HepG2 (cell line): ENCODE results near the gene RETN. TPM values are rescaled to one million over a fixed set of nuclear protein-coding genes. Genes with fewer than 3 reads are reported as not detected.
A peak's percentile ranks its signal among the peaks of the same experiment; 100 is the strongest.

Experiments
- ATRX ChIP-seq: sonication (generic); formaldehyde crosslinking; IDR thresholded peaks from 2 replicates; pipeline ENCODE4 v1.4.0; 2020; ENCODE audit warnings: missing genetic modification reagents, borderline replicate concordance
- CBX2 ChIP-seq, 2 experiments: fragments of 200-600 bp in 1 of 2; sonication (generic); formaldehyde crosslinking in 1 of 2; IDR thresholded peaks; 2 replicates each; pipeline versions ENCODE4 v1.7.0 to v1.8.1; 2018 to 2022; ENCODE audit warnings: low read depth in 2 of 2, low read length in 1 of 2, mild to moderate bottlenecking in 1 of 2, missing genetic modification reagents in 1 of 2
- FOXK2 ChIP-seq: fragments of 450-650 bp; IDR thresholded peaks from 2 replicates; pipeline ENCODE4 v1.6.1; 2016
- KDM1A ChIP-seq: IDR thresholded peaks from 2 replicates; pipeline ENCODE4 v1.6.1; 2016; ENCODE audit warnings: missing compliant biosample characterization
- MAFG ChIP-seq: sonication (generic); formaldehyde crosslinking; IDR thresholded peaks from 2 replicates; pipeline ENCODE4 v1.5.1; 2020; ENCODE audit warnings: mild to moderate bottlenecking, missing genetic modification reagents
- MYPOP ChIP-seq: sonication (generic); formaldehyde crosslinking; IDR thresholded peaks from 2 replicates; pipeline ENCODE4 v1.8.1; 2023; ENCODE audit warnings: mild to moderate bottlenecking, moderate library complexity, missing genetic modification reagents
- NFIB ChIP-seq: sonication (generic); formaldehyde crosslinking; IDR thresholded peaks from 2 replicates; pipeline ENCODE4 v1.9.0; 2021; ENCODE audit warnings: missing genetic modification reagents, mild to moderate bottlenecking, borderline replicate concordance
- SALL1 ChIP-seq: sonication (generic); formaldehyde crosslinking; IDR thresholded peaks from 2 replicates; pipeline ENCODE4 v1.8.0; 2022; ENCODE audit warnings: mild to moderate bottlenecking, missing genetic modification reagents
- SMAD9 ChIP-seq: sonication (generic); formaldehyde crosslinking; IDR thresholded peaks from 2 replicates; pipeline ENCODE4 v1.5.1; 2020; ENCODE audit warnings: mild to moderate bottlenecking, missing genetic modification reagents
- ZKSCAN1 ChIP-seq: fragments of 150-350 bp; IDR thresholded peaks from 2 replicates; pipeline ENCODE4 v1.6.1; 2014; ENCODE audit warnings: low read length
- ZMYM4 ChIP-seq: sonication (generic); formaldehyde crosslinking; IDR thresholded peaks from 2 replicates; pipeline ENCODE4 v1.8.1; 2023; ENCODE audit warnings: mild to moderate bottlenecking, missing genetic modification reagents
- ZNF329 ChIP-seq: sonication (generic); formaldehyde crosslinking; IDR thresholded peaks from 2 replicates; pipeline ENCODE4 v1.9.0; 2021; ENCODE audit warnings: low read depth, mild to moderate bottlenecking, missing genetic modification reagents
- ZNF33A ChIP-seq: sonication (generic); formaldehyde crosslinking; IDR thresholded peaks from 2 replicates; pipeline ENCODE4 v1.5.1; 2020; ENCODE audit warnings: missing genetic modification reagents, mild to moderate bottlenecking, moderate library complexity, borderline replicate concordance
- ZNF460 ChIP-seq: sonication (generic); formaldehyde crosslinking; IDR thresholded peaks from 2 replicates; pipeline ENCODE4 v1.5.1; 2020; ENCODE audit warnings: missing genetic modification reagents, mild to moderate bottlenecking, borderline replicate concordance
- ZNF501 ChIP-seq: sonication (generic); formaldehyde crosslinking; IDR thresholded peaks from 2 replicates; pipeline ENCODE4 v1.5.1; 2020; ENCODE audit warnings: mild to moderate bottlenecking, moderate library complexity, missing genetic modification reagents
- ZNF546 ChIP-seq: sonication (generic); formaldehyde crosslinking; conservative IDR thresholded peaks from 2 replicates; pipeline ENCODE4 v1.8.1; 2023; ENCODE audit warnings: mild to moderate bottlenecking, missing genetic modification reagents
- polyA plus RNA-seq, 8 experiments: library from polyadenylated mRNA; depleted of rRNA in 3 of 8; stranded (reverse) in 7 of 8; unstranded in 1 of 8; fragments of >200 nt; fragmentation: Illumina TruSeq in 4 of 8; extraction: Trizol in 4 of 8; gene quantifications; 2 replicates each; pipeline versions ENCODE4 v1.2.1 to v1.2.3, GENCODE V29; 2011 to 2016; ENCODE audit warnings: low read depth in 4 of 8, missing spikeins in 1 of 8, mixed read lengths in 1 of 8; ENCODE audit not compliant: insufficient read depth in 1 of 8
- total RNA-seq, 5 experiments: library from RNA; depleted of rRNA; stranded (reverse); fragments of >200 nt; fragmentation: Illumina TruSeq; extraction: Trizol; gene quantifications; 2 replicates each; pipeline ENCODE4 v1.2.3, GENCODE V29; 2016; ENCODE audit warnings: low read depth in 1 of 5
- TF ChIP-seq, protein P1 (sequence below): IDR thresholded peaks from 2 replicates; pipeline ENCODE4 v1.6.1; 2012; ENCODE audit warnings: low read depth, low read length, improper control_type of control experiment
- TF ChIP-seq, protein P2 (sequence below): sonication (generic); formaldehyde crosslinking; IDR thresholded peaks from 2 replicates; pipeline ENCODE4 v1.8.0; 2022; ENCODE audit warnings: missing genetic modification reagents, low read depth, mild to moderate bottlenecking, borderline replicate concordance
- TF ChIP-seq, protein P3 (sequence below): sonication (generic); formaldehyde crosslinking; IDR thresholded peaks from 2 replicates; pipeline ENCODE4 v1.4.0; 2020; ENCODE audit warnings: missing genetic modification reagents, borderline replicate concordance
- TF ChIP-seq, protein P4 (sequence below): sonication (generic); formaldehyde crosslinking; IDR thresholded peaks from 2 replicates; pipeline ENCODE4 v1.4.0; 2020; ENCODE audit warnings: missing genetic modification reagents

Gene RETN
- total and polyA plus RNA-seq, 2 of the 13 experiments (the other 11 are each of a cell fraction or from before 2014, with no cell fraction given), result not detected

GRCh38 chr19:7652061-7652641, 16.7 kb upstream of the RETN start (continued):
- TF ChIP-seq NFIB (CRISPR knock-in tag) (no peak), ZNF329 (CRISPR knock-in tag) (no peak), CBX2 (IDR thresholded peaks at IDR 0.05; ENCODE audit: low read depth, low read length) (no peak), CBX2 (CRISPR knock-in tag; IDR thresholded peaks at IDR 0.05; ENCODE audit: low read depth) (no peak), ZMYM4 (CRISPR knock-in tag) (peak; percentile 67), ZNF546 (no peak), SMAD9 (no peak), ATRX (CRISPR knock-in tag) (no peak), SALL1 (CRISPR knock-in tag) (peak; percentile 92), KDM1A (CRISPR knock-in tag) (no peak), ZNF501 (CRISPR knock-in tag) (peak; percentile 78), MYPOP (CRISPR knock-in tag) (peak; percentile 87), FOXK2 (no peak), MAFG (no peak), ZNF460 (peak; percentile 70; the same call in 1 of the 2 replicates), ZKSCAN1 (no peak), ZNF33A (CRISPR knock-in tag) (peak; percentile 83; the same call in 1 of the 2 replicates)
- TF ChIP-seq, protein P1, sequence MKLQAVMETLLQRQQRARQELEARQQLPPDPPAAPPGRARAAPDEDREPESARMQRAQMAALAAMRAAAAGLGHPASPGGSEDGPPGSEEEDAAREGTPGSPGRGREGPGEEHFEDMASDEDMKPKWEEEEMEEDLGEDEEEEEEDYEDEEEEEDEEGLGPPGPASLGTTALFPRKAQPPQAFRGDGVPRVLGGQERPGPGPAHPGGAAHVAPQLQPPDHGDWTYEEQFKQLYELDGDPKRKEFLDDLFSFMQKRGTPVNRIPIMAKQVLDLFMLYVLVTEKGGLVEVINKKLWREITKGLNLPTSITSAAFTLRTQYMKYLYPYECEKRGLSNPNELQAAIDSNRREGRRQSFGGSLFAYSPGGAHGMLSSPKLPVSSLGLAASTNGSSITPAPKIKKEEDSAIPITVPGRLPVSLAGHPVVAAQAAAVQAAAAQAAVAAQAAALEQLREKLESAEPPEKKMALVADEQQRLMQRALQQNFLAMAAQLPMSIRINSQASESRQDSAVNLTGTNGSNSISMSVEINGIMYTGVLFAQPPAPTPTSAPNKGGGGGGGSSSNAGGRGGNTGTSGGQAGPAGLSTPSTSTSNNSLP, result peak; percentile 63; the same call in 1 of the 2 replicates
- TF ChIP-seq, protein P2, sequence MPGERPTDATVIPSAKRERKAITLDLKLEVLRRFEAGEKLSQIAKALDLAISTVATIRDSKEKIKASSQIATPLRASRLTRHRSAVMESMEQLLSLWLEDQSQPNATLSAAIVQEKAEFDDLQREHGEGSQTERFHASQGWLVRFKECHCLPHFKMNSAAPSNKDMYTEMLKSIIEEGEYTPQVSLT (CRISPR knock-in tag), result no peak
- TF ChIP-seq, protein P3, sequence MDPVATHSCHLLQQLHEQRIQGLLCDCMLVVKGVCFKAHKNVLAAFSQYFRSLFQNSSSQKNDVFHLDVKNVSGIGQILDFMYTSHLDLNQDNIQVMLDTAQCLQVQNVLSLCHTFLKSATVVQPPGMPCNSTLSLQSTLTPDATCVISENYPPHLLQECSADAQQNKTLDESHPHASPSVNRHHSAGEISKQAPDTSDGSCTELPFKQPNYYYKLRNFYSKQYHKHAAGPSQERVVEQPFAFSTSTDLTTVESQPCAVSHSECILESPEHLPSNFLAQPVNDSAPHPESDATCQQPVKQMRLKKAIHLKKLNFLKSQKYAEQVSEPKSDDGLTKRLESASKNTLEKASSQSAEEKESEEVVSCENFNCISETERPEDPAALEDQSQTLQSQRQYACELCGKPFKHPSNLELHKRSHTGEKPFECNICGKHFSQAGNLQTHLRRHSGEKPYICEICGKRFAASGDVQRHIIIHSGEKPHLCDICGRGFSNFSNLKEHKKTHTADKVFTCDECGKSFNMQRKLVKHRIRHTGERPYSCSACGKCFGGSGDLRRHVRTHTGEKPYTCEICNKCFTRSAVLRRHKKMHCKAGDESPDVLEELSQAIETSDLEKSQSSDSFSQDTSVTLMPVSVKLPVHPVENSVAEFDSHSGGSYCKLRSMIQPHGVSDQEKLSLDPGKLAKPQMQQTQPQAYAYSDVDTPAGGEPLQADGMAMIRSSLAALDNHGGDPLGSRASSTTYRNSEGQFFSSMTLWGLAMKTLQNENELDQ (CRISPR knock-in tag), result no peak
- TF ChIP-seq, protein P4, sequence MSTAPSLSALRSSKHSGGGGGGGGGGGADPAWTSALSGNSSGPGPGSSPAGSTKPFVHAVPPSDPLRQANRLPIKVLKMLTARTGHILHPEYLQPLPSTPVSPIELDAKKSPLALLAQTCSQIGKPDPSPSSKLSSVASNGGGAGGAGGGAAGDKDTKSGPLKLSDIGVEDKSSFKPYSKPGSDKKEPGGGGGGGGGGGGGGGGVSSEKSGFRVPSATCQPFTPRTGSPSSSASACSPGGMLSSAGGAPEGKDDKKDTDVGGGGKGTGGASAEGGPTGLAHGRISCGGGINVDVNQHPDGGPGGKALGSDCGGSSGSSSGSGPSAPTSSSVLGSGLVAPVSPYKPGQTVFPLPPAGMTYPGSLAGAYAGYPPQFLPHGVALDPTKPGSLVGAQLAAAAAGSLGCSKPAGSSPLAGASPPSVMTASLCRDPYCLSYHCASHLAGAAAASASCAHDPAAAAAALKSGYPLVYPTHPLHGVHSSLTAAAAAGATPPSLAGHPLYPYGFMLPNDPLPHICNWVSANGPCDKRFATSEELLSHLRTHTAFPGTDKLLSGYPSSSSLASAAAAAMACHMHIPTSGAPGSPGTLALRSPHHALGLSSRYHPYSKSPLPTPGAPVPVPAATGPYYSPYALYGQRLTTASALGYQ (CRISPR knock-in tag), result 0 out of 2 replicates have a peak, but pooled peaks have one; percentile 61
